ENCODE measurements around the gene COMMD7. TPM values are rescaled to one million over a fixed set of nuclear protein-coding genes. Genes with fewer than 3 reads are reported as not detected.

Gene COMMD7
- total RNA-seq, 1 experiment from 2014 or later, result 66.1 TPM

GRCh38 chr20:32672394-32672981 is 70.8 kb downstream of the COMMD7 start:
- no peak overlapping the region for H3K27ac ChIP-seq (ENCODE audit: insufficient read length, low read depth, low read length)
- H2BK15ac ChIP-seq (ENCODE audit: low read depth, low read length), result no peak overlapping the region
- no peak overlapping the region for H2AFZ ChIP-seq (ENCODE audit: low read length)

More at GRCh38 chr20:32672394-32672981, 70.8 kb downstream of the COMMD7 start:
- H4K20me1 ChIP-seq (ENCODE audit: control insufficient read depth, insufficient read depth, insufficient read length), result no peaks in the 10 kb centered on the region
- H3K14ac ChIP-seq (ENCODE audit: insufficient read depth, low read length), result no peak overlapping the region
- no peaks in the 10 kb centered on the region for H3K9me3 ChIP-seq (ENCODE audit: control insufficient read depth, low read depth, low read length)
- H4K5ac ChIP-seq (ENCODE audit: insufficient read length, low read depth, low read length), result no peak overlapping the region
- DNase-seq, result no peak
- no peak overlapping the region for H3K4me2 ChIP-seq (ENCODE audit: insufficient read depth, insufficient read length, low read length)
- H3K23ac ChIP-seq (ENCODE audit: insufficient read length, low read depth, low read length), result no peak overlapping the region
- H3K9ac ChIP-seq (ENCODE audit: extremely low read depth, insufficient read length, low read length), result no peak overlapping the region
- no peak overlapping the region for H3T11ph ChIP-seq (ENCODE audit: low read length)
- H3K4me3 Mint-ChIP-seq, result no peak overlapping the region
- no peak overlapping the region for H4K91ac ChIP-seq (ENCODE audit: insufficient read length, low read depth, low read length)
- H3K36me3 Mint-ChIP-seq (ENCODE audit: insufficient read depth in 1 of 3, low read depth in 3 of 3), result no peaks in the 10 kb centered on the region
- no peak overlapping the region for H3K18ac ChIP-seq (ENCODE audit: insufficient read length, low read depth, low read length)
- no peaks in the 10 kb centered on the region for H3K79me2 ChIP-seq (ENCODE audit: insufficient read depth, low read length)
- H3K23me2 ChIP-seq (ENCODE audit: insufficient read length, low read depth, low read length, poor library complexity, severe bottlenecking), result no peaks in the 10 kb centered on the region
- no peak overlapping the region for H2BK5ac ChIP-seq (ENCODE audit: insufficient read length, low read length)
- no peak for TF ChIP-seq CTCF (conservative IDR thresholded peaks at IDR 0.05)
- no peak overlapping the region for H4K8ac ChIP-seq (replicated peaks; ENCODE audit: insufficient read length, low read depth, low read length)
- H3K4ac ChIP-seq (ENCODE audit: low read depth, low read length), result no peak overlapping the region
- no peaks in the 10 kb centered on the region for H3K79me1 ChIP-seq (ENCODE audit: insufficient read depth, low read depth, low read length, poor library complexity, severe bottlenecking)
- no peak overlapping the region for H2BK120ac ChIP-seq (ENCODE audit: low read depth, low read length, poor library complexity, severe bottlenecking)
- no peak overlapping the region for H2BK12ac ChIP-seq (ENCODE audit: insufficient read length, low read depth, low read length)
- H3K4me1 Mint-ChIP-seq, result peaks cover 33 to 40% of the 10 kb centered on the region in 2 experiments
- no peaks in the 10 kb centered on the region for H3K4me1 ChIP-seq (ENCODE audit: insufficient read depth, low read length)
- no CpG with 5 or more reads among the region's 3 CpGs for WGBS (ENCODE audit: extremely low coverage, insufficient read length, low lambda C conversion rate)
- no peak overlapping the region for H3K56ac ChIP-seq (ENCODE audit: insufficient read length, low read depth, low read length)
- no peaks in the 10 kb centered on the region for H3K27me3 Mint-ChIP-seq (ENCODE audit: low read depth)
- H2BK20ac ChIP-seq (ENCODE audit: low read depth, low read length, poor library complexity, severe bottlenecking), result no peak overlapping the region
- H3K9me3 Mint-ChIP-seq, result no peaks in the 10 kb centered on the region
- H3K27ac Mint-ChIP-seq, result peak overlapping the region; percentile 56 to 91 (median 70); a peak in 4 of 7 replicates
- no peak overlapping the region for H2AK5ac ChIP-seq (ENCODE audit: insufficient read length, low read length)
- H3K27me3 ChIP-seq (ENCODE audit: insufficient read depth, low read length), result no peaks in the 10 kb centered on the region
